Measurements from ENCODE around the gene ATP8B3.
"Not testable (repeated sequence)": the region's sequence is repeated elsewhere in the genome, so short reads cannot be mapped to it uniquely, and the experiment has no call there.

ATP8B3 gene

GRCh38 chr19:1762243-1763117 is 49.6 kb downstream of the ATP8B3 start (continued):
- TF ChIP-seq, protein P1, sequence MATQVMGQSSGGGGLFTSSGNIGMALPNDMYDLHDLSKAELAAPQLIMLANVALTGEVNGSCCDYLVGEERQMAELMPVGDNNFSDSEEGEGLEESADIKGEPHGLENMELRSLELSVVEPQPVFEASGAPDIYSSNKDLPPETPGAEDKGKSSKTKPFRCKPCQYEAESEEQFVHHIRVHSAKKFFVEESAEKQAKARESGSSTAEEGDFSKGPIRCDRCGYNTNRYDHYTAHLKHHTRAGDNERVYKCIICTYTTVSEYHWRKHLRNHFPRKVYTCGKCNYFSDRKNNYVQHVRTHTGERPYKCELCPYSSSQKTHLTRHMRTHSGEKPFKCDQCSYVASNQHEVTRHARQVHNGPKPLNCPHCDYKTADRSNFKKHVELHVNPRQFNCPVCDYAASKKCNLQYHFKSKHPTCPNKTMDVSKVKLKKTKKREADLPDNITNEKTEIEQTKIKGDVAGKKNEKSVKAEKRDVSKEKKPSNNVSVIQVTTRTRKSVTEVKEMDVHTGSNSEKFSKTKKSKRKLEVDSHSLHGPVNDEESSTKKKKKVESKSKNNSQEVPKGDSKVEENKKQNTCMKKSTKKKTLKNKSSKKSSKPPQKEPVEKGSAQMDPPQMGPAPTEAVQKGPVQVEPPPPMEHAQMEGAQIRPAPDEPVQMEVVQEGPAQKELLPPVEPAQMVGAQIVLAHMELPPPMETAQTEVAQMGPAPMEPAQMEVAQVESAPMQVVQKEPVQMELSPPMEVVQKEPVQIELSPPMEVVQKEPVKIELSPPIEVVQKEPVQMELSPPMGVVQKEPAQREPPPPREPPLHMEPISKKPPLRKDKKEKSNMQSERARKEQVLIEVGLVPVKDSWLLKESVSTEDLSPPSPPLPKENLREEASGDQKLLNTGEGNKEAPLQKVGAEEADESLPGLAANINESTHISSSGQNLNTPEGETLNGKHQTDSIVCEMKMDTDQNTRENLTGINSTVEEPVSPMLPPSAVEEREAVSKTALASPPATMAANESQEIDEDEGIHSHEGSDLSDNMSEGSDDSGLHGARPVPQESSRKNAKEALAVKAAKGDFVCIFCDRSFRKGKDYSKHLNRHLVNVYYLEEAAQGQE (tag by site-specific recombination; IDR thresholded peaks at IDR 0.05) = no peak

GRCh38 chr19:1761528-1762242 is 50.4 kb downstream of the ATP8B3 start:
- Histone ChIP-seq H3K27ac (ENCODE audit: extremely low read depth, low read depth, low read length) (no peak overlapping the region), H3K36me3 (ENCODE audit: control insufficient read depth in 2 of 2, insufficient read depth in 1 of 2, low read length in 2 of 2) (no peaks in the 10 kb centered on the region), H3K4me1 (ENCODE audit: control insufficient read depth, insufficient read depth, low read length) (no peaks in the 10 kb centered on the region), H3K4me3 (ENCODE audit: low read depth, low read length) (no peak overlapping the region), H3K9me3 (ENCODE audit: control insufficient read depth, insufficient read depth, low read depth, low read length) (no peaks in the 10 kb centered on the region)
- ChIA-PET POLR2A (no interaction called here), CTCF (interaction anchor here (0.9 to 2.0 kb wide), 3 partner anchors 20 to 89 kb away, joined by 3 to 7 read pairs (median 4); no protein-coding TSS in a partner anchor)
- TF ChIP-seq GLIS1 (tag by site-specific recombination; IDR thresholded peaks at IDR 0.05) (peak; percentile 3; the same call in 1 of the 2 replicates), SETDB1 (IDR thresholded peaks at IDR 0.05; ENCODE audit: insufficient read length, low read length) (no peak), ZIC2 (tag by site-specific recombination; IDR thresholded peaks at IDR 0.05) (0 out of 2 replicates have a peak, but pooled peaks have one; percentile 1)

DNA sequence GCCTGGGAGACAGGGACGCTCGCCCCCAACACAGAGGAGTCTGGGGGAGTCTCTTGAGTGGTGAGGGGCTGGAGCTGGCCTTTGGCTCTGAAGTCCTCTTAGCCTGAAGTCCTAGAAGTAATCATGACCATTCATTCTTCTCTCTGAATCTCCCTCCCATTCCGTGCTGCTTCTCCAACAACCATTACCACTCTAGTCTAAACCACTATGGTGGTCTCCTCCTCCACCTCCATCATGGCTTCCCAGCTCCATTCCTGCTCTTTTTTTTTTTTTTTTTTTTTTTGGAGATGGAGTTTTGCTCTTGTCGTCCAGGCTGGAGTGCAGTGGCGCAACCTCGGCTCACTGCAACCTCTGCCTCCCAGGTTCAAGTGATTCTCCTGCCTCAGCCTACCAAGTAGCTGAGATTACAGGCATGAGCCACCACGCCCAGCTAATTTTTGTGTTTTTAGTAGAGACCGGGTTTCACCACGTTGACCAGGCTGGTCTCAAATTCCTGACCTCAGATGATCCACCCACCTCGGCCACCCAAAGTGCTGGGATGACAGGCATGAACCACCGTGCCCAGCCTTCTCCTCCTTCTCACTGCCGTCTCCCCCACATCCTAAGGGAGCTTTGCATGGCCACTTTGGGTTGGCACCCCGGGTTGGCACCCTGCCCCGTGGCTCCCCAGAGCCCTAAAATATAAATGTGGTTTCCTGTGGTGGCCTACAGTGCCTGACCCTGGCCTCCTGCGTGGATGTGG is 51.1 kb downstream of the ATP8B3 start:
- CTCF ChIA-PET = interaction anchor here (0.9 to 2.0 kb wide), 4 partner anchors 21 to 96 kb away, joined by 3 to 7 read pairs (median 4); no protein-coding TSS in a partner anchor
- not testable (repeated sequence) for H3K4me1 ChIP-seq (ENCODE audit: control insufficient read depth, insufficient read depth, low read length); H3K36me3 ChIP-seq (ENCODE audit: control insufficient read depth in 2 of 2, insufficient read depth in 1 of 2, low read length in 2 of 2); H3K9me3 ChIP-seq (ENCODE audit: control insufficient read depth, insufficient read depth, low read depth, low read length); H3K27ac ChIP-seq (ENCODE audit: extremely low read depth, low read depth, low read length); H3K4me3 ChIP-seq (ENCODE audit: low read depth, low read length)
- TF ChIP-seq ZBTB17 (tag by site-specific recombination; IDR thresholded peaks at IDR 0.05) (peak; percentile 39; the same call in 1 of the 2 replicates), ZFHX2 (tag by site-specific recombination; conservative IDR thresholded peaks at IDR 0.05) (peak; percentile 55), KLF1 (tag by site-specific recombination; IDR thresholded peaks at IDR 0.05) (peak; percentile 51), EGR2 (tag by site-specific recombination; IDR thresholded peaks at IDR 0.05; ENCODE audit: low read depth) (peak; percentile 32; the same call in 1 of the 2 replicates), ZIC2 (tag by site-specific recombination; IDR thresholded peaks at IDR 0.05) (peak; percentile 85), GLIS1 (tag by site-specific recombination; IDR thresholded peaks at IDR 0.05) (peak; percentile 69), ZNF600 (tag by site-specific recombination; IDR thresholded peaks at IDR 0.05) (peak; percentile 25; the same call in 1 of the 2 replicates)
- TF ChIP-seq, protein P2, sequence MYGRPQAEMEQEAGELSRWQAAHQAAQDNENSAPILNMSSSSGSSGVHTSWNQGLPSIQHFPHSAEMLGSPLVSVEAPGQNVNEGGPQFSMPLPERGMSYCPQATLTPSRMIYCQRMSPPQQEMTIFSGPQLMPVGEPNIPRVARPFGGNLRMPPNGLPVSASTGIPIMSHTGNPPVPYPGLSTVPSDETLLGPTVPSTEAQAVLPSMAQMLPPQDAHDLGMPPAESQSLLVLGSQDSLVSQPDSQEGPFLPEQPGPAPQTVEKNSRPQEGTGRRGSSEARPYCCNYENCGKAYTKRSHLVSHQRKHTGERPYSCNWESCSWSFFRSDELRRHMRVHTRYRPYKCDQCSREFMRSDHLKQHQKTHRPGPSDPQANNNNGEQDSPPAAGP (tag by site-specific recombination; IDR thresholded peaks at IDR 0.05) = 0 out of 2 replicates have a peak, but pooled peaks have one; percentile 18
- POLR2A ChIA-PET = interaction anchor here (0.6 kb wide), 2 partner anchors 101 kb away, joined by 3 read pairs; no protein-coding TSS in a partner anchor

DNA sequence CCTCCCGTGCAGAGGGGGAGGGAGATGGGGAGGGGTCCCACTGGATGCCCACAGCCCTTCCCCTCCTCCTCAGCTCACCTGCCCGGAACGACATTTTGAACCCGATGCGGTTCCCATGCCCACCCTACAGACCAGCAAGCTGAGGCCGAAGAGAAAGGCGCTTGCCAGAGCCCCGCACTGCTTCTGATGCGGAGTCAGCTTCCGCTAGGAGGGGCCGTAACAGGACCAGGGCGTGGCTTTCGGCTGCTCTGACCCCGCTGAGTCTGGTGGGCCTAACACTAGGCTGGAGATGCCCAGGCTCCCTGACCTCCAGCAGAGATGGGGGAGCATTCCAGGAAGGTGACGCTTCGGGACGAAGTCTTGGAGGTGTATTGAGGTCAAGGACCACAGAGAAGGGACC is 52.1 kb downstream of the ATP8B3 start:
- no peak for TF ChIP-seq ZNF629 (tag by site-specific recombination; IDR thresholded peaks at IDR 0.05)
- peak; percentile 40; the same call in 1 of the 2 replicates for TF ChIP-seq GLIS1 (tag by site-specific recombination; IDR thresholded peaks at IDR 0.05)
- no peaks in the 10 kb centered on the region for H3K9me3 ChIP-seq (ENCODE audit: control insufficient read depth, insufficient read depth, low read depth, low read length)
- no peak overlapping the region for H3K4me3 ChIP-seq (ENCODE audit: low read depth, low read length)
- no peaks in the 10 kb centered on the region; the same call in 1 of the 2 replicates for H3K4me1 ChIP-seq (ENCODE audit: control insufficient read depth, insufficient read depth, low read length)
- H3K27ac ChIP-seq (ENCODE audit: extremely low read depth, low read depth, low read length) = no peak overlapping the region
- H3K36me3 ChIP-seq (ENCODE audit: control insufficient read depth in 2 of 2, insufficient read depth in 1 of 2, low read length in 2 of 2) = no peaks in the 10 kb centered on the region
- ChIA-PET CTCF (interaction anchor here (1.9 kb wide), 1 partner anchor 88 kb away, joined by 7 read pairs; no protein-coding TSS in a partner anchor), POLR2A (interaction anchor here (0.6 kb wide), 2 partner anchors 100 to 173 kb away, joined by 3 to 4 read pairs; no protein-coding TSS in a partner anchor)

All from HEK293 (cell line).